Stimulated activated CD4-positive, alpha-beta T cell treated with anti-CD3 and anti-CD28 coated beads, TNF-alpha, amount 100 ng/mL, for 1 hour (primary cell): ENCODE measurements around the gene KRT76.

Experiments
- DNase-seq, 3 donors: peaks; one replicate each; pipeline ENCODE4 v3.0.0-alpha.2; 2020; ENCODE audit warnings: low read depth in 3 of 3, low spot score in 1 of 3

KRT76 gene

GRCh38 chr12:52735816-52736632, 41.1 kb downstream of the KRT76 start:
- DNase-seq, result no peak

- DNase-seq, result no peak
Measured at GRCh38 chr12:52735106-52735505, 42.0 kb downstream of the KRT76 start.

- no peak for DNase-seq
Measured at GRCh38 chr12:52730793-52731192, 46.4 kb downstream of the KRT76 start.

- DNase-seq, result no peak
Measured at GRCh38 chr12:52730383-52730782, 46.8 kb downstream of the KRT76 start.

- no peak for DNase-seq
Measured at GRCh38 chr12:52729147-52729546, 48.0 kb downstream of the KRT76 start.

GRCh38 chr12:52728374-52728773, 48.8 kb downstream of the KRT76 start:
- DNase-seq, result no peak

GRCh38 chr12:52727037-52727436, 50.1 kb downstream of the KRT76 start:
- DNase-seq, result no peak

GRCh38 chr12:52726451-52726850, 50.7 kb downstream of the KRT76 start:
- no peak for DNase-seq

- DNase-seq, result no peak
Measured at GRCh38 chr12:52724384-52724783, 52.8 kb downstream of the KRT76 start.

GRCh38 chr12:52722680-52723079, 54.5 kb downstream of the KRT76 start:
- DNase-seq, result no peak

GRCh38 chr12:52721838-52722470, 55.2 kb downstream of the KRT76 start:
- DNase-seq, result no peak

GRCh38 chr12:52720365-52720886, 56.7 kb downstream of the KRT76 start:
- DNase-seq, result no peak
